Adrenal gland (tissue), 5 donors: ENCODE data around the gene TDRD3.

Experiments
- POLR2A ChIP-seq, 2 donors: fragments of 450-650 bp; IDR thresholded peaks; one replicate each; pipeline ENCODE4 v1.6.1; 2017; ENCODE audit warnings: antibody characterized with exemption in 2 of 2, mild to moderate bottlenecking in 2 of 2, moderate library complexity in 1 of 2
- TF ChIP-seq, protein P1 (sequence below), 6 experiments: fragments of 450-650 bp in 4 of 6; fragments of 200-600 bp in 2 of 6; sonication (generic) in 1 of 6; IDR thresholded peaks; 1 replicate in 5 of 6; 2 replicates in 1 of 6; pipeline versions ENCODE4 v1.5.1 to v1.8.0; 2016 to 2021; ENCODE audit warnings: antibody characterized with exemption in 6 of 6, mild to moderate bottlenecking in 2 of 6, moderate library complexity in 1 of 6
- donor health status: DM: no; HTN: no; CAD: no.

DNA sequence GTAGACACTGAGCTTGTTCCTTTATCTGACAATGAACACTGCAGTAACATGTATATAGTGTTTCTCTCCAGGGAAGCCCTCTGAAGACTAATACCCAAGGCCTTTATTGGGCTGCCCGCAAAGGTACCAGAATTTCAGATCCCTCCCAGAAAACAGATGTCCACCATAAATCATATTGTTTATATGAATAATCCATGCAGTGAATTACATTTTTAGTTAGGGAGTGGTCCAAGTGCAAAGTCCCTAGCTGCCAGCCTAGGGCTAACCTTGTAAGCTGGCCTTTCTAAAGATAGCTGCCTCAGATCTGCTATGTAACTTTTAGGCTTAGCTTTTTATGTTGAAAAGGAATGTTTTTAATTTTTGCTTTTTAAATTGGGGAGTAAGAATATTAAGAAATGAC, 44.7 kb downstream of the TDRD3 start:
- no peak for TF ChIP-seq POLR2A (IDR thresholded peaks at IDR 0.05)
- TF ChIP-seq, protein P1, sequence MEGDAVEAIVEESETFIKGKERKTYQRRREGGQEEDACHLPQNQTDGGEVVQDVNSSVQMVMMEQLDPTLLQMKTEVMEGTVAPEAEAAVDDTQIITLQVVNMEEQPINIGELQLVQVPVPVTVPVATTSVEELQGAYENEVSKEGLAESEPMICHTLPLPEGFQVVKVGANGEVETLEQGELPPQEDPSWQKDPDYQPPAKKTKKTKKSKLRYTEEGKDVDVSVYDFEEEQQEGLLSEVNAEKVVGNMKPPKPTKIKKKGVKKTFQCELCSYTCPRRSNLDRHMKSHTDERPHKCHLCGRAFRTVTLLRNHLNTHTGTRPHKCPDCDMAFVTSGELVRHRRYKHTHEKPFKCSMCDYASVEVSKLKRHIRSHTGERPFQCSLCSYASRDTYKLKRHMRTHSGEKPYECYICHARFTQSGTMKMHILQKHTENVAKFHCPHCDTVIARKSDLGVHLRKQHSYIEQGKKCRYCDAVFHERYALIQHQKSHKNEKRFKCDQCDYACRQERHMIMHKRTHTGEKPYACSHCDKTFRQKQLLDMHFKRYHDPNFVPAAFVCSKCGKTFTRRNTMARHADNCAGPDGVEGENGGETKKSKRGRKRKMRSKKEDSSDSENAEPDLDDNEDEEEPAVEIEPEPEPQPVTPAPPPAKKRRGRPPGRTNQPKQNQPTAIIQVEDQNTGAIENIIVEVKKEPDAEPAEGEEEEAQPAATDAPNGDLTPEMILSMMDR (IDR thresholded peaks at IDR 0.05) = no peak
